ENCODE measurements around the gene RCL1.

DNA sequence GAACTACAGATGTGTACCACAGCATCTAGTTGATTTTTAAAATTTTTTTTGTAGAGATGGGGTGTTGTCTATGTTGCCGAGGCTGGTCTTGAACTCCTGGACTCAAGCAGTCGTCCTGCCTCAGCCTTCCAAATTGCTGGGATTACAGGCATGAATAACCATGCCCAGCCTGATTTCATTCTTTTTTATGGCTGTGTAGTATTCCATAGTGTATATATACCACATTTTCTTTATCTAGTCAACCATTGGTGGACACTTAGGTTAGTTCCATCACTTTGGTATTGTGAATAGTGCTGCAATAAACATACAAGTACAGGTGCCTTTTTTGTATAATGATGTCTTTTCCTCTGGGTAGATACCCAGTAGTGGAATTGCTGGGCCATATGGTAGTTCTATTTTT is 3.8 kb downstream of the RCL1 start:
- no peak for TF ChIP-seq CTCF (conservative IDR thresholded peaks at IDR 0.05)
- no peak for TF ChIP-seq EZH2 (IDR thresholded peaks at IDR 0.05; ENCODE audit: low read depth)
